H1 (cell line): ENCODE measurements around the gene NUP58. TPM values are rescaled to one million over a fixed set of nuclear protein-coding genes. Genes with fewer than 3 reads are reported as not detected.

ENCODE experiments used
- CTCF ChIA-PET: fragments of 300-600 bp; sonication (Branson Sonifier 250); formaldehyde crosslinking; loops from one replicate; lab custom pipeline; 2021; ENCODE audit not compliant: partially characterized antibody; lab: Charles Lee
- POLR2A ChIA-PET: fragments of 300-600 bp; sonication (Branson Sonifier 250); formaldehyde crosslinking; loops from one replicate; lab custom pipeline; 2021; ENCODE audit warnings: inconsistent platforms; ENCODE audit not compliant: partially characterized antibody; lab: Charles Lee
- DNase-seq, 2 experiments: peaks; one replicate each; pipeline versions ENCODE4 v3.0.0 to v3.0.0-alpha.2; 2010 to 2022; ENCODE audit warnings: low spot score in 2 of 2, low read depth in 1 of 2, mixed read lengths in 1 of 2
- FAIRE-seq: peaks from 2 replicates; lab custom pipeline; 2011; peaks lifted over from hg19 to GRCh38; lab: Jason Lieb, UNC
- H2AFZ ChIP-seq: 2 replicates; pipeline ENCODE4 v1.8.1; 2012; ENCODE audit warnings: low read length, inconsistent platforms
- H2AK5ac ChIP-seq: 2 replicates; pipeline ENCODE4 v1.6.1; 2013; ENCODE audit warnings: low read depth, low read length
- H2BK120ac ChIP-seq: replicated peaks from 2 replicates; pipeline ENCODE3; 2013; ENCODE audit warnings: low read depth, low read length, inconsistent platforms
- H2BK12ac ChIP-seq: 2 replicates; pipeline ENCODE4 v1.6.1; 2013; ENCODE audit warnings: low read depth, low read length
- H2BK15ac ChIP-seq: 2 replicates; pipeline ENCODE4 v1.6.1; 2013; ENCODE audit warnings: low read length
- H2BK20ac ChIP-seq: 2 replicates; pipeline ENCODE4 v1.6.1; 2013; ENCODE audit warnings: low read length
- H2BK5ac ChIP-seq: 2 replicates; pipeline ENCODE4 v1.6.1; 2013; ENCODE audit warnings: low read depth, low read length
- H3K14ac ChIP-seq: 2 replicates; pipeline ENCODE4 v1.6.1; 2013; ENCODE audit warnings: inconsistent platforms; ENCODE audit not compliant: insufficient read length
- H3K18ac ChIP-seq: 2 replicates; pipeline ENCODE4 v1.6.1; 2013; ENCODE audit warnings: low read length; ENCODE audit errors: extremely low read depth
- H3K23ac ChIP-seq: 2 replicates; pipeline ENCODE4 v1.6.1; 2013; ENCODE audit warnings: inconsistent platforms; ENCODE audit not compliant: insufficient read length
- H3K23me2 ChIP-seq: 2 replicates; pipeline ENCODE4 v1.6.1; 2013; ENCODE audit warnings: low read depth, low read length
- H3K27ac ChIP-seq: 2 replicates; pipeline ENCODE4 v1.6.1; 2011; ENCODE audit warnings: low read depth, low read length, inconsistent platforms
- H3K27me3 ChIP-seq, 4 experiments: replicated peaks in 1 of 4; 1 replicate in 1 of 4; 2 replicates in 3 of 4; pipeline versions ENCODE4 v1.6.1 to v1.8.1; 2011 to 2013; ENCODE audit warnings: low read length in 3 of 4, mild to moderate bottlenecking in 3 of 4, inconsistent platforms in 2 of 4, mixed read lengths in 2 of 4, moderate library complexity in 1 of 4; ENCODE audit not compliant: control insufficient read depth in 3 of 4, insufficient read depth in 3 of 4; ENCODE audit errors: extremely low read depth in 1 of 4
- H3K36me3 ChIP-seq, 4 experiments: 2 replicates each; pipeline versions ENCODE4 v1.6.1 to v1.8.1; 2011 to 2013; ENCODE audit warnings: mild to moderate bottlenecking in 4 of 4, low read length in 3 of 4, moderate library complexity in 2 of 4, control low read depth in 1 of 4, inconsistent platforms in 1 of 4; ENCODE audit not compliant: insufficient read depth in 4 of 4, control insufficient read depth in 2 of 4
- H3K4ac ChIP-seq: replicated peaks from 2 replicates; pipeline ENCODE3; 2013; ENCODE audit warnings: low read length, low read depth, mixed read lengths, inconsistent platforms; ENCODE audit not compliant: insufficient read length
- H3K4me1 ChIP-seq, 4 experiments: replicated peaks in 1 of 4; 1 replicate in 1 of 4; 2 replicates in 3 of 4; pipeline versions ENCODE4 v1.6.1 to v1.8.1; 2011 to 2013; ENCODE audit warnings: low read length in 3 of 4, inconsistent platforms in 2 of 4, mixed read lengths in 1 of 4; ENCODE audit not compliant: insufficient read depth in 4 of 4, control insufficient read depth in 3 of 4
- H3K4me2 ChIP-seq, 2 experiments: 2 replicates each; pipeline versions ENCODE4 v1.6.1 to v1.8.1; 2011 to 2013; ENCODE audit warnings: low read depth in 2 of 2, low read length in 2 of 2, control low read depth in 1 of 2, inconsistent platforms in 1 of 2, mild to moderate bottlenecking in 1 of 2; ENCODE audit not compliant: insufficient read depth in 1 of 2
- H3K4me3 ChIP-seq, 4 experiments: fragments of 200-600, 300-600 bp in 1 of 4; sonication (generic), shearing (Covaris generic), sonication (Bioruptor Twin) in 1 of 4; 2 replicates each; pipeline versions ENCODE4 v1.5.1 to v1.8.1; 2011 to 2016; ENCODE audit warnings: low read length in 4 of 4, low read depth in 3 of 4, control low read depth in 2 of 4, inconsistent platforms in 2 of 4, mild to moderate bottlenecking in 2 of 4, mixed read lengths in 1 of 4, moderate library complexity in 1 of 4; ENCODE audit not compliant: insufficient read depth in 2 of 4; ENCODE audit errors: extremely low read depth in 1 of 4
- H3K56ac ChIP-seq: replicated peaks from 2 replicates; pipeline ENCODE3; 2013; ENCODE audit warnings: low read depth, mild to moderate bottlenecking, mixed read lengths, low read length, inconsistent platforms; ENCODE audit not compliant: insufficient read length
- H3K79me1 ChIP-seq: 2 replicates; pipeline ENCODE4 v1.6.1; 2013; ENCODE audit warnings: low read depth, low read length, control low read depth
- H3K79me2 ChIP-seq, 2 experiments: 2 replicates each; pipeline versions ENCODE4 v1.6.1 to v1.8.1; 2012 to 2013; ENCODE audit warnings: low read length in 2 of 2, mild to moderate bottlenecking in 2 of 2, inconsistent platforms in 1 of 2; ENCODE audit not compliant: insufficient read depth in 2 of 2, control insufficient read depth in 1 of 2
- H3K9ac ChIP-seq, 4 experiments: replicated peaks in 1 of 4; 1 replicate in 1 of 4; 2 replicates in 3 of 4; pipeline versions ENCODE4 v1.6.1 to v1.8.1; 2011 to 2013; ENCODE audit warnings: low read depth in 3 of 4, low read length in 3 of 4, control low read depth in 2 of 4, mild to moderate bottlenecking in 2 of 4, moderate library complexity in 2 of 4, inconsistent platforms in 1 of 4; ENCODE audit errors: extremely low read depth in 1 of 4
- H3K9me3 ChIP-seq, 2 experiments: 2 replicates each; pipeline versions ENCODE4 v1.6.1 to v1.8.1; 2012 to 2013; ENCODE audit warnings: mild to moderate bottlenecking in 2 of 2, moderate library complexity in 2 of 2, control low read depth in 1 of 2, inconsistent platforms in 1 of 2, low read depth in 1 of 2, low read length in 1 of 2, mixed read lengths in 1 of 2; ENCODE audit not compliant: insufficient read depth in 2 of 2
- H4K20me1 ChIP-seq, 2 experiments: replicated peaks in 1 of 2; 2 replicates each; pipeline versions ENCODE3 to v1.8.1; 2011 to 2013; ENCODE audit warnings: inconsistent platforms in 2 of 2, low read length in 2 of 2, mild to moderate bottlenecking in 1 of 2; ENCODE audit not compliant: insufficient read depth in 2 of 2, control insufficient read depth in 1 of 2
- H4K5ac ChIP-seq: 2 replicates; pipeline ENCODE4 v1.6.1; 2013; ENCODE audit warnings: low read length, low read depth, mixed read lengths, inconsistent platforms; ENCODE audit not compliant: insufficient read length
- H4K8ac ChIP-seq: 2 replicates; pipeline ENCODE4 v1.8.0; 2013; ENCODE audit warnings: mild to moderate bottlenecking, moderate library complexity, low read length, inconsistent platforms; ENCODE audit not compliant: insufficient read depth; ENCODE audit errors: extremely low read depth
- H4K91ac ChIP-seq: replicated peaks from 2 replicates; pipeline ENCODE3; 2013; ENCODE audit warnings: low read length, mixed read lengths, inconsistent platforms; ENCODE audit not compliant: insufficient read length
- BRCA1 ChIP-seq: IDR thresholded peaks from 2 replicates; pipeline ENCODE4 v1.6.1; 2012; ENCODE audit warnings: low read depth, low read length, improper control_type of control experiment
- EGR1 ChIP-seq: IDR thresholded peaks from 2 replicates; pipeline ENCODE4 v1.6.1; 2011; ENCODE audit warnings: low read depth, low read length, borderline replicate concordance
- RBBP5 ChIP-seq: IDR thresholded peaks from 2 replicates; pipeline ENCODE4 v1.7.1; 2012; ENCODE audit warnings: low read depth, mild to moderate bottlenecking, inconsistent platforms, low read length, moderate library complexity, borderline replicate concordance
- SP2 ChIP-seq: IDR thresholded peaks from 2 replicates; pipeline ENCODE4 v1.6.1; 2012; ENCODE audit warnings: mild to moderate bottlenecking, low read length, inconsistent platforms
- TAF1 ChIP-seq: IDR thresholded peaks from 2 replicates; pipeline ENCODE4 v1.6.1; 2011; ENCODE audit warnings: mild to moderate bottlenecking, low read depth, low read length
- WGBS, 2 experiments: shearing (Covaris generic) in 1 of 2; methylation state at CpG; one replicate each; pipeline versions ENCODE4 v1.1.6 to v1.1.7; 2013 to 2015; ENCODE audit warnings: low lambda C conversion rate in 2 of 2, mixed read lengths in 2 of 2, inconsistent platforms in 1 of 2, low coverage in 1 of 2, missing lambda C conversion rate in 1 of 2; ENCODE audit not compliant: insufficient replicate concordance in 2 of 2, insufficient coverage in 1 of 2, insufficient read length in 1 of 2; ENCODE audit errors: extremely low coverage in 1 of 2, missing lambda C conversion rate in 1 of 2; 5-methylcytosine and 5-hydroxymethylcytosine counted together
- polyA plus RNA-seq, 7 experiments: library from polyadenylated mRNA; depleted of rRNA in 3 of 7; stranded (reverse) in 5 of 7; unstranded in 2 of 7; fragments of >200 nt in 5 of 7; fragments of 200-250 nt in 2 of 7; gene quantifications; 1 replicate in 5 of 7; 2 replicates in 1 of 7; 4 replicates in 1 of 7; pipeline versions ENCODE4 v1.2.1 to v1.2.3, GENCODE V29; 2011 to 2013; ENCODE audit warnings: missing spikeins in 2 of 7, mixed read lengths in 2 of 7
- total RNA-seq: library from RNA; stranded (reverse); fragmentation: NEBNext Ultra II Directional; extraction: Animal tissue kit (Norgen Biotek cat#: 25700); gene quantifications from 2 replicates; pipeline ENCODE4 v1.2.1, GENCODE V29; 2021
- TF ChIP-seq, protein P1 (sequence below): IDR thresholded peaks from 2 replicates; pipeline ENCODE4 v1.6.1; 2012; ENCODE audit warnings: inconsistent platforms

Gene NUP58
- total and polyA plus RNA-seq, 2 of the 8 experiments (the other 6 are each of a cell fraction or from before 2014, with no cell fraction given), result 35.0 to 53.8 TPM

DNA sequence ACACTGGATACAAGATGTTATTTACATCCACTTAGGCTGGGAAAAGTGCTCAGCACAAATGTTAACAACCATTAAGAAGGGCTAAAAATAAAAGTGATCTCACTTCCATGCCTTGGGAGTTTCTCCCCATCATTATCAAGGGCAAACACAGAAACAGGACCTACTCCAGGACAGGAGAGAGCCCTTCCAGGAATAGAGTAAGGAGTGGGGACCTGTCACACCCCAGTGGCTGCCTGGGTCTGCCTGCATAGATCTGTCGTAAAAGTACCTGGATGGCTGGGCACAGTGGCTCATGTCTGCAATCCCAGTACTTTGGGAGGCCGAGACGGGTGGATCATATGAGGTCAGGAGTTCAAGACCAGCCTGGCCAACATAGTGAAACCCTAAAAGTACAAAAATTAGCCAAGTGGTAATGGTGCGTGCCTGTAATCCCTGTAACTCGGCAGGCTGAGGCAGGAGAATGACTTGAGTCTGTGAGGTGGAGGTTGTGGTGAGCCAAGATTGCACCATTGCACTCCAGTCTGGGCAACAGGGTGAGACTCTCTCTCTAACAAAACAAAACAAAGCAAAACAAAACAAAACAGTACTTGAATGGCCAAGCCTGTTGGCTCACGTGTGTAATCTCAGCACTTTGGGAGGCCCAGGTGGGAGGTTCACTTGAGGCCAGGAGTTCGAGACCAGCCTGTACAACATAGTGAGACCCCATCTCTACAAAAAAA, 76.0 kb downstream of the NUP58 start:
- Histone ChIP-seq H3K56ac (no peak overlapping the region), H3K4ac (no peak overlapping the region), H3K4me1 (peaks cover 3 to 12% (median 6%) of the 10 kb centered on the region in 4 experiments; a peak in 6 of 7 replicates), H3K27me3 (peaks cover 6 to 20% (median 20%) of the 10 kb centered on the region in 4 experiments), H2BK15ac (no peak overlapping the region), H2AK5ac (no peak overlapping the region), H3K23ac (no peak overlapping the region), H2BK20ac (no peak overlapping the region), H2BK12ac (no peak overlapping the region), H3K14ac (no peak overlapping the region), H3K79me1 (no peaks in the 10 kb centered on the region), H3K27ac (no peak overlapping the region), H2BK5ac (no peak overlapping the region), H4K91ac (no peak overlapping the region), H4K20me1 (no peaks in the 10 kb centered on the region), H4K5ac (no peak overlapping the region), H3K4me2 (no peak overlapping the region), H3K9me3 (no peaks in the 10 kb centered on the region), H2AFZ (no peak overlapping the region), H4K8ac (no peak overlapping the region; the same call in 1 of the 2 replicates), H2BK120ac (no peak overlapping the region), H3K79me2 (no peaks in the 10 kb centered on the region), H3K23me2 (peaks cover 5% of the 10 kb centered on the region), H3K18ac (no peak overlapping the region), H3K36me3 (no peaks in the 10 kb centered on the region), H3K4me3 (no peak overlapping the region), H3K9ac (no peak overlapping the region)
- ChIA-PET CTCF (interaction anchor here (0.8 to 1.7 kb wide), 5 partner anchors 7 to 110 kb away, joined by 3 to 7 read pairs (median 3); no protein-coding TSS in a partner anchor), POLR2A (no interaction called here)
- WGBS, 2 experiments, result 90% methylated on average over 7 of the region's 7 CpGs; no CpG with 5 or more reads in 1 of the 2 experiments
- DNase-seq (no peak), FAIRE-seq (no peak)
- no peak for TF ChIP-seq EGR1
- TF ChIP-seq SP2, result no peak
- no peak for TF ChIP-seq TAF1
- TF ChIP-seq, protein P1, sequence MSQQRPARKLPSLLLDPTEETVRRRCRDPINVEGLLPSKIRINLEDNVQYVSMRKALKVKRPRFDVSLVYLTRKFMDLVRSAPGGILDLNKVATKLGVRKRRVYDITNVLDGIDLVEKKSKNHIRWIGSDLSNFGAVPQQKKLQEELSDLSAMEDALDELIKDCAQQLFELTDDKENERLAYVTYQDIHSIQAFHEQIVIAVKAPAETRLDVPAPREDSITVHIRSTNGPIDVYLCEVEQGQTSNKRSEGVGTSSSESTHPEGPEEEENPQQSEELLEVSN, result no peak
- no peak for TF ChIP-seq RBBP5
- no peak for TF ChIP-seq BRCA1
